NCI-H1436 treated with DMSO at 0.1 percent for 48 hours (cell line): ENCODE data around the gene ACSM4.
"Not testable (repeated sequence)": the region's sequence is repeated elsewhere in the genome, so short reads cannot be mapped to it uniquely, and the experiment has no call there.

Experiments
- DNase-seq: peaks from one replicate; lab custom pipeline; 2025; lab: John Stamatoyannopoulos, UW

ACSM4 gene

GRCh38 chr12:7337790-7338189 is 33.9 kb downstream of the ACSM4 start:
- not testable (repeated sequence) for DNase-seq

- no peak for DNase-seq
Observed at GRCh38 chr12:7339675-7340074, 35.8 kb downstream of the ACSM4 start.

- DNase-seq: no peak
Observed at GRCh38 chr12:7344833-7345606, 41.1 kb downstream of the ACSM4 start.

- no peak for DNase-seq
Observed at GRCh38 chr12:7346551-7347225, 42.8 kb downstream of the ACSM4 start.

DNA sequence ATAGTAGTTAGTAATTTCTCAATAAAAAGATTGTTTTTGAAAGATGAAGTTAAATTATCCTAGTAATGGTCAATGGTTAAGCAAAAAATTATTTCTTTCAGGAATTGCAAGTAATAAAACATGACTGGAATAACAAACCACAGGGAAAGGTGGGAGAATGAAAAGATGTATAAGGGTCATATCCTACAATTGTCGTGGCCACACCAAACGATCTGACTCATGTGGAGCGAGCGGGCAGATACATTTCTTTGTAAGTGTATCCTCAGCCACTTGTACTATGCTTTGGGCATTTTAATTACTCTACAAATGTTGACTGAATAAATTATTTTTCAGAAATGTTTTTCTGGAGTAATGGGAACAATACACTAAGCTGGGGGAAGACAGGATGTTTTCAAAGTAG is 45.5 kb downstream of the ACSM4 start:
- no peak for DNase-seq

DNA sequence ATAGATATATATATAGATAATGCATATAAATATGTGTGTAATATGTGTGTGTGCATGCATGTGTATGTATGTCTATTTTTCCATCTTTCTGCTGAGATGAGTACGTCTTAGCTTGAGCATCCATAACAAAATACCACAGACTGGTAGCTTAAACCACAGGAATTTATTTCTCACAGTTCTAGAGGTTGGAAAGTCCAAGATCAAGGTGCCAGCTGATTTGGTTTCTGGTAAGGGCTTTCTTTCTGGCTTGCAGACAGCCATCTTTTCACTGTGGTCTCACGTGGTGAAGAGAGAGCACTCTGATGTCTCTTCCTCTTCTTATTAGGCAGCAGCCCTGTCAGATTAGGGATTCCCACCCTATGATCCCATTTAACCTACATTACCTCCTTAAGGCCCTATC is 47.3 kb downstream of the ACSM4 start:
- no peak for DNase-seq

- DNase-seq: no peak
Observed at GRCh38 chr12:7352661-7353060, 48.8 kb downstream of the ACSM4 start.

DNA sequence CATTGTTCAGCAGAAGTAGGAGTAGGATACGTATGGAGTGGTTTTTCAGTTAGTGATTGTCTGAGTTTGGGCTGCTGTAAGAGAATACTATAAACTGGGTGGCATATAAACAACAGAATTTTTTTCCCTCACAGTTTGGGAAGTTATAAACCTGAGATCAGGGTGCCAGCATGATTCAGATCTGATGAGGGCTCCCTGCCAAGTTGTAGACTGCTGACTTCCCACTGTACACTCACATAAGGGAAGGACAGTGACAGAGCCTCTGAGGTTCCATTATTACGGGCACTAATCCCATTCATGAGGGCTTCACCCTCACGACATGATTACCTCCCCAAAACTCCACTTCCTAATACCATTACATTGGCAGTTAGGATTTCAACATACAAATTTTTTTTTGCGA is 50.7 kb downstream of the ACSM4 start:
- DNase-seq: no peak

DNA sequence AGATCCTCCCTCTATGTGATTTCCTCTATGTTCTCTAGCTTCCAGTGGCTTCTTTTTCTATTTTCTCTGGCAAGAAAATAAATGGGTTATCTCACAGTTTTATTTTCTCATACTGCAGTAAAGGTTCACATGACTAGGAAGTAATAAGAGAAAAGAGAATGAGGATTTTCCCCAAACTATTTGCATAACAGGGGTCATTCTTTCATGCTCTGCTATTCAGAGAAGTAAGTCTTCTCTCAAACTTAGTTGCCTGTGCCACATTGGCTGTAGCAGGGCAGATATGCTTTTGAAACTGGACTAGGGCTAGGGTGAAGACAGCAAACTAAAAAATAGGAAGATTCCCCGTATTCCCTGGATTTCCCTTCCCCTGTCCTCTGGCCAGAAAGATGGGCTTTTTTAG is 57.4 kb downstream of the ACSM4 start:
- DNase-seq: no peak

- DNase-seq: no peak
Observed at GRCh38 chr12:7362734-7363133, 58.9 kb downstream of the ACSM4 start.

DNA sequence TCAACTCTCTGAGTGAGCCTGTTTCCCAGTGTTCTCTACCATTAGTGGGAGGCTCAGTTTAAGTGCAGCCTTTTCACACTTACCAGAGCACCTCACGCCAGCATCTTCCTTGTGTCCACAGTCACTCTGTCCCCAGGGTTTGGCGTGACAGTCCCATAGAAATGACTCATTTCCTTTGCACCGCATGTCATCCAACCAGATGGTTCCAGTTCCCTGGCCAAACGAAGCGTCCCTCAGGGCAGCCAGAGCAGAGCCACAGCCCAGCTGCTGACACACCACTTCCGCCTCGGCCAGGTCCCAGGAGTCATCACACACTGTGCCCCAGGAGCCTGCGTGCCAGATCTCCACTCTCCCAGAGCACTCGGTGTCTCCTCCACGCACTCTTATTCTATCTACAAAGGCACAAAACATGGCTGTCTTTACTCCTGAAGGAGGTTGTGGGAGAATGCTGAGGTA is 65.4 kb downstream of the ACSM4 start:
- DNase-seq: no peak

DNA sequence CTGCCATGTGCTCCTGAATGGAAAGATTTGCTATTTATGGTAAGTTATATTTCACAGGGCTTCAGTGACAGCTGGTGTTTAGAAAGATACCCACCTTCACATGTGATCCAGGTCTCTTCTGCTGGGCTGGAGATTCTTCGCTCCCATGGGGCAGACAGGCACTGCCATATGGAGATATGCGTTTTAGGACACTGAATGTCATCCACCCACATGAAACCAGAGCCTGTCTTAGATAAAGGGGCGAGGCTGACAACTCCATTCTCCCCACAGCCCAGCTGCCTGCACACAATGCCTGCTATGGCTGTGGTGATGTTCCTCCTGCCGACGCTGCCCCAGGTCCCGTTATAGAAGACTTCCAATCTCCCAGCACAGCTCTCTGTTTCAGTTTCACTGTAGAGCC is 69.4 kb downstream of the ACSM4 start:
- no peak for DNase-seq

GRCh38 chr12:7374423-7375144 is 70.7 kb downstream of the ACSM4 start:
- DNase-seq: no peak

DNA sequence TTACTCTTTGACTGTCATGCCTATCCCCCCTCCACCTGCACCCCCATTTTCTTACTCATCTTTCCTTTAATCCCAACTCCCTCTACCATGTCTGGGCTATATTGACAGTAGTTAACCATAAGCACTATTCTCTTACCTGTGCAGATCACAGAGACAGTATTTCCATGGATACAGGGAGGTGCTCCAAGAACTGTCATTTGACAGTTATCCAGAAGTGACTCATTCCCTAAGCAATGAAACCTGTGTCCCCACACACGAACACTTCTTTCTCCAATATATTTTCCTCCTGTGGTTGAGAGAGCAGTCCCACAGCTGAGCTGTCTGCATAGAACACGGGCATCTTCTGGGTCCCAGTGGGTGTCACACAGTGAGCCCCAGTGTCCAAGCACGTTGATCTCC is 71.3 kb downstream of the ACSM4 start:
- DNase-seq: no peak

DNA sequence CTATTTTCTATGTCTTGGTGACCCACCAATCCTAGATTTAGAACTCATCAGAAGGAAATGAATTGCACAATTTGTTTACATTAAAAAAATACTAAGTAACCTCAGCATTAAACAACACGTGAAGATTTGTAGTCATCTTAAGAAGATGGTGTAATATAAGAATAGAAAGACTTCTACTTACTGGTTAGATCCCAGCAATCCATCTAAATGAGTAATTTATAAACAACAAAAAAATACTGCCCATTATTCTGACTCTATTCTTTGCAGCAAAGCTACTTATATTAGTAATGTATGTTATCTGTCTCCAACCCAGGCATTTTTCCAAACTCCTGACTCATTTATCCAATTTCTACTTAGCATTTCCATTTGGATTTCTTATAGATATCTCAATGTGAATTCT is 72.3 kb downstream of the ACSM4 start:
- no peak for DNase-seq
